K562 (cell line): ENCODE measurements around the gene GDF2. TPM values are rescaled to one million over a fixed set of nuclear protein-coding genes. Genes with fewer than 3 reads are reported as not detected.

ENCODE experiments used
- BCL6 ChIP-seq: fragments of 250-450 bp; sonication (Bioruptor Pico); IDR thresholded peaks from 2 replicates; pipeline ENCODE4 v1.4.0; 2020
- BRD4 ChIP-seq: fragments of 200-600 bp; sonication (generic); IDR thresholded peaks from 2 replicates; pipeline ENCODE4 v1.6.1; 2017; ENCODE audit warnings: inconsistent platforms
- ETV5 ChIP-seq: sonication (generic); formaldehyde crosslinking; IDR thresholded peaks from 2 replicates; pipeline ENCODE4 v1.4.0; 2020; ENCODE audit warnings: low read depth, mild to moderate bottlenecking, missing genetic modification reagents
- FUS ChIP-seq: fragments of 200-400 bp; formaldehyde crosslinking; optimal IDR thresholded peaks from 2 replicates; pipeline ENCODE3; 2017; ENCODE audit warnings: low read depth, low read length
- HDAC8 ChIP-seq: fragments of 450-650 bp; IDR thresholded peaks from 2 replicates; pipeline ENCODE4 v1.6.1; 2016; ENCODE audit warnings: mild to moderate bottlenecking, missing genetic modification characterization, moderate library complexity, missing compliant biosample characterization
- IRF2 ChIP-seq: sonication (generic); formaldehyde crosslinking; IDR thresholded peaks from 2 replicates; pipeline ENCODE4 v1.8.1; 2022; ENCODE audit warnings: mild to moderate bottlenecking, missing genetic modification reagents
- KLF1 ChIP-seq: fragments of 450-650 bp; IDR thresholded peaks from 2 replicates; pipeline ENCODE4 v1.6.1; 2016; ENCODE audit warnings: missing genetic modification characterization, missing compliant biosample characterization
- MCM5 ChIP-seq: fragments of 450-650 bp; IDR thresholded peaks from 2 replicates; pipeline ENCODE4 v1.6.1; 2016; ENCODE audit warnings: low read depth
- MECOM ChIP-seq: fragments of 250-450 bp; sonication (Bioruptor Pico); IDR thresholded peaks from 2 replicates; pipeline ENCODE4 v1.8.0; 2022; ENCODE audit warnings: inconsistent platforms
- NCOR1 ChIP-seq: fragments of 450-650 bp; IDR thresholded peaks from 2 replicates; pipeline ENCODE4 v1.6.1; 2016; ENCODE audit warnings: mild to moderate bottlenecking, moderate library complexity
- NELFE ChIP-seq: IDR thresholded peaks from 2 replicates; pipeline ENCODE4 v1.6.1; 2011; ENCODE audit warnings: mild to moderate bottlenecking; ENCODE audit not compliant: insufficient read depth, insufficient read length
- PHF8 ChIP-seq: fragments of 200-600 bp; sonication (generic); IDR thresholded peaks from 2 replicates; pipeline ENCODE4 v1.6.1; 2012; ENCODE audit warnings: mixed run types, mild to moderate bottlenecking, inconsistent platforms, low read length, moderate library complexity, borderline replicate concordance
- POLR2AphosphoS2 ChIP-seq: IDR thresholded peaks from 2 replicates; pipeline ENCODE4 v1.6.1; 2012; ENCODE audit warnings: low read length, improper control_type of control experiment
- PURB ChIP-seq: sonication (generic); formaldehyde crosslinking; IDR thresholded peaks from 2 replicates; pipeline ENCODE4 v1.9.0; 2021; ENCODE audit warnings: low read depth, mild to moderate bottlenecking, missing genetic modification reagents
- STAT5B ChIP-seq: fragments of 250-450 bp; sonication (Bioruptor Pico); IDR thresholded peaks from 2 replicates; pipeline ENCODE4 v1.8.0; 2021; ENCODE audit warnings: mild to moderate bottlenecking, inconsistent platforms
- ZFPM2 ChIP-seq: fragments of 250-450 bp; sonication (Bioruptor Pico); IDR thresholded peaks from 2 replicates; pipeline ENCODE4 v1.5.1; 2022; ENCODE audit warnings: mild to moderate bottlenecking
- ZNF124 ChIP-seq: sonication (generic); formaldehyde crosslinking; IDR thresholded peaks from 2 replicates; pipeline ENCODE4 v1.8.1; 2022; ENCODE audit warnings: missing genetic modification reagents
- ZNF274 ChIP-seq: IDR thresholded peaks from 2 replicates; pipeline ENCODE4 v1.6.1; 2011; ENCODE audit warnings: low read depth, mild to moderate bottlenecking, low read length, moderate library complexity, borderline replicate concordance
- ZNF3 ChIP-seq: fragments of 250-450 bp; sonication (Bioruptor Pico); IDR thresholded peaks from 2 replicates; pipeline ENCODE4 v1.5.0; 2021; ENCODE audit warnings: mild to moderate bottlenecking, moderate library complexity
- ZNF316 ChIP-seq: fragments of 450-650 bp; IDR thresholded peaks from 2 replicates; pipeline ENCODE4 v1.6.1; 2016
- ZNF77 ChIP-seq: fragments of 250-450 bp; sonication (Bioruptor Pico); IDR thresholded peaks from 2 replicates; pipeline ENCODE4 v1.5.0; 2020
- polyA plus RNA-seq, 8 experiments: library from polyadenylated mRNA; depleted of rRNA in 4 of 8; stranded (reverse) in 5 of 8; unstranded in 3 of 8; fragments of >200 nt; fragmentation: Nextera tagmentation in 2 of 8; fragmentation: Illumina TruSeq in 1 of 8; extraction: Ambion mirVana in 2 of 8; extraction: Trizol in 1 of 8; gene quantifications; 2 replicates each; pipeline versions ENCODE4 v1.2.1 to v1.2.3, GENCODE V29; 2011 to 2014; ENCODE audit warnings: inconsistent platforms in 1 of 8, missing spikeins in 1 of 8
- total RNA-seq, 7 experiments: library from RNA; depleted of rRNA in 6 of 7; stranded (reverse); fragments of >200 nt in 6 of 7; fragmentation: Illumina TruSeq in 2 of 7; extraction: Trizol in 2 of 7; gene quantifications; 2 replicates each; pipeline versions ENCODE4 v1.2.1 to v1.2.3, GENCODE V29; 2011 to 2021; ENCODE audit warnings: low replicate concordance in 1 of 7
- TF ChIP-seq, protein P1 (sequence below): fragments of 250-450 bp; sonication (Bioruptor Pico); IDR thresholded peaks from 2 replicates; pipeline ENCODE4 v1.5.0; 2021
- TF ChIP-seq, protein P2 (sequence below): sonication (generic); formaldehyde crosslinking; IDR thresholded peaks from 2 replicates; pipeline ENCODE4 v1.8.0; 2023; ENCODE audit warnings: missing genetic modification reagents, mild to moderate bottlenecking, borderline replicate concordance
- TF ChIP-seq, protein P3 (sequence below): fragments of 450-650 bp; IDR thresholded peaks from one replicate; pipeline ENCODE4 v1.6.1; 2018; ENCODE audit warnings: mild to moderate bottlenecking, moderate library complexity; ENCODE audit not compliant: partially characterized antibody

GDF2 gene
- total and polyA plus RNA-seq, 9 of the 15 experiments (the other 6 are each of a cell fraction or from before 2014, with no cell fraction given) = 0.08 to 0.58 (median 0.27) TPM; not detected in 2

DNA sequence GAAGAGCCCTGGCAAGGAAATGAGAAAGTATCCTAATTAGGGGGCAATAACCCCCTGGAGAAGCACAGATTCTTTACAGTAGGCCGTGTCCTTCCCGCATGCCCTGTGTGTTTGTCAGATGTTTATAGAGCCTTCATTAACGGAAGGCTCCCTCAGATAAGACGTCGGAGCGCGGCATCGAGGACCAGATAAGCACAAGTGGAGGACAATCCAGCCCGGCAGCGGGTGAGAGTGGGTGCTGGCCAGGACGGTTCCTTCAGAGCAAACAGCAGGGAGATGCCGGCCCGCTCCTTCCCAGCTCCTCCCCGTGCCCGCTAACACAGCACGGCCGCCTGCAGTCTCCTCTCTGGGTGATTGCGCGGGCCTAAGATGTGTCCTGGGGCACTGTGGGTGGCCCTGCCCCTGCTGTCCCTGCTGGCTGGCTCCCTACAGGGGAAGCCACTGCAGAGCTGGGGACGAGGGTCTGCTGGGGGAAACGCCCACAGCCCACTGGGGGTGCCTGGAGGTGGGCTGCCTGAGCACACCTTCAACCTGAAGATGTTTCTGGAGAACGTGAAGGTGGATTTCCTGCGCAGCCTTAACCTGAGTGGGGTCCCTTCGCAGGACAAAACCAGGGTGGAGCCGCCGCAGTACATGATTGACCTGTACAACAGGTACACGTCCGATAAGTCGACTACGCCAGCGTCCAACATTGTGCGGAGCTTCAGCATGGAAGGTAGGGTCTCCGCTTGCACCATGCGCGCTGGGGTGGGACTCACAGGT is at the start of gene GDF2 (continued):
- TF ChIP-seq ETV5 (CRISPR knock-in tag) (no peak), NELFE (no peak), BCL6 (CRISPR knock-in tag) (no peak), HDAC8 (tag) (no peak), KLF1 (no peak), ZNF3 (no peak), MCM5 (no peak), ZNF77 (CRISPR knock-in tag) (no peak), POLR2AphosphoS2 (no peak), ZFPM2 (CRISPR knock-in tag) (no peak), ZNF316 (no peak), BRD4 (no peak), NCOR1 (peak; percentile 81), STAT5B (CRISPR knock-in tag) (no peak), IRF2 (no peak), ZNF124 (CRISPR knock-in tag) (no peak), PURB (CRISPR knock-in tag) (no peak), PHF8 (no peak), FUS (no peak), MECOM (CRISPR knock-in tag) (no peak), ZNF274 (no peak)
- TF ChIP-seq, protein P1, sequence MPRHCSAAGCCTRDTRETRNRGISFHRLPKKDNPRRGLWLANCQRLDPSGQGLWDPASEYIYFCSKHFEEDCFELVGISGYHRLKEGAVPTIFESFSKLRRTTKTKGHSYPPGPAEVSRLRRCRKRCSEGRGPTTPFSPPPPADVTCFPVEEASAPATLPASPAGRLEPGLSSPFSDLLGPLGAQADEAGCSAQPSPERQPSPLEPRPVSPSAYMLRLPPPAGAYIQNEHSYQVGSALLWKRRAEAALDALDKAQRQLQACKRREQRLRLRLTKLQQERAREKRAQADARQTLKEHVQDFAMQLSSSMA (CRISPR knock-in tag) = no peak
- TF ChIP-seq, protein P2, sequence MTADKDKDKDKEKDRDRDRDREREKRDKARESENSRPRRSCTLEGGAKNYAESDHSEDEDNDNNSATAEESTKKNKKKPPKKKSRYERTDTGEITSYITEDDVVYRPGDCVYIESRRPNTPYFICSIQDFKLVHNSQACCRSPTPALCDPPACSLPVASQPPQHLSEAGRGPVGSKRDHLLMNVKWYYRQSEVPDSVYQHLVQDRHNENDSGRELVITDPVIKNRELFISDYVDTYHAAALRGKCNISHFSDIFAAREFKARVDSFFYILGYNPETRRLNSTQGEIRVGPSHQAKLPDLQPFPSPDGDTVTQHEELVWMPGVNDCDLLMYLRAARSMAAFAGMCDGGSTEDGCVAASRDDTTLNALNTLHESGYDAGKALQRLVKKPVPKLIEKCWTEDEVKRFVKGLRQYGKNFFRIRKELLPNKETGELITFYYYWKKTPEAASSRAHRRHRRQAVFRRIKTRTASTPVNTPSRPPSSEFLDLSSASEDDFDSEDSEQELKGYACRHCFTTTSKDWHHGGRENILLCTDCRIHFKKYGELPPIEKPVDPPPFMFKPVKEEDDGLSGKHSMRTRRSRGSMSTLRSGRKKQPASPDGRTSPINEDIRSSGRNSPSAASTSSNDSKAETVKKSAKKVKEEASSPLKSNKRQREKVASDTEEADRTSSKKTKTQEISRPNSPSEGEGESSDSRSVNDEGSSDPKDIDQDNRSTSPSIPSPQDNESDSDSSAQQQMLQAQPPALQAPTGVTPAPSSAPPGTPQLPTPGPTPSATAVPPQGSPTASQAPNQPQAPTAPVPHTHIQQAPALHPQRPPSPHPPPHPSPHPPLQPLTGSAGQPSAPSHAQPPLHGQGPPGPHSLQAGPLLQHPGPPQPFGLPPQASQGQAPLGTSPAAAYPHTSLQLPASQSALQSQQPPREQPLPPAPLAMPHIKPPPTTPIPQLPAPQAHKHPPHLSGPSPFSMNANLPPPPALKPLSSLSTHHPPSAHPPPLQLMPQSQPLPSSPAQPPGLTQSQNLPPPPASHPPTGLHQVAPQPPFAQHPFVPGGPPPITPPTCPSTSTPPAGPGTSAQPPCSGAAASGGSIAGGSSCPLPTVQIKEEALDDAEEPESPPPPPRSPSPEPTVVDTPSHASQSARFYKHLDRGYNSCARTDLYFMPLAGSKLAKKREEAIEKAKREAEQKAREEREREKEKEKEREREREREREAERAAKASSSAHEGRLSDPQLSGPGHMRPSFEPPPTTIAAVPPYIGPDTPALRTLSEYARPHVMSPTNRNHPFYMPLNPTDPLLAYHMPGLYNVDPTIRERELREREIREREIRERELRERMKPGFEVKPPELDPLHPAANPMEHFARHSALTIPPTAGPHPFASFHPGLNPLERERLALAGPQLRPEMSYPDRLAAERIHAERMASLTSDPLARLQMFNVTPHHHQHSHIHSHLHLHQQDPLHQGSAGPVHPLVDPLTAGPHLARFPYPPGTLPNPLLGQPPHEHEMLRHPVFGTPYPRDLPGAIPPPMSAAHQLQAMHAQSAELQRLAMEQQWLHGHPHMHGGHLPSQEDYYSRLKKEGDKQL (CRISPR knock-in tag) = no peak
- TF ChIP-seq, protein P3, sequence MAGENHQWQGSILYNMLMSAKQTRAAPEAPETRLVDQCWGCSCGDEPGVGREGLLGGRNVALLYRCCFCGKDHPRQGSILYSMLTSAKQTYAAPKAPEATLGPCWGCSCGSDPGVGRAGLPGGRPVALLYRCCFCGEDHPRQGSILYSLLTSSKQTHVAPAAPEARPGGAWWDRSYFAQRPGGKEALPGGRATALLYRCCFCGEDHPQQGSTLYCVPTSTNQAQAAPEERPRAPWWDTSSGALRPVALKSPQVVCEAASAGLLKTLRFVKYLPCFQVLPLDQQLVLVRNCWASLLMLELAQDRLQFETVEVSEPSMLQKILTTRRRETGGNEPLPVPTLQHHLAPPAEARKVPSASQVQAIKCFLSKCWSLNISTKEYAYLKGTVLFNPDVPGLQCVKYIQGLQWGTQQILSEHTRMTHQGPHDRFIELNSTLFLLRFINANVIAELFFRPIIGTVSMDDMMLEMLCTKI = no peak
